Fibroblast of lung (primary cell): Measurements from ENCODE around the gene GON4L.

Source experiments
- CTCF ChIP-seq, 2 donors: IDR thresholded peaks in 1 of 2; conservative IDR thresholded peaks in 1 of 2; 1 replicate in 1 of 2; 2 replicates in 1 of 2; pipeline ENCODE4 v1.5.1; 2011 to 2012; ENCODE audit warnings: low read length in 2 of 2, control low read depth in 1 of 2, inconsistent platforms in 1 of 2, low read depth in 1 of 2, mild to moderate bottlenecking in 1 of 2
- EZH2 ChIP-seq: IDR thresholded peaks from 2 replicates; pipeline ENCODE4 v1.5.1; 2012; ENCODE audit warnings: low read length, control low read depth, mild to moderate bottlenecking; ENCODE audit errors: missing control alignments

DNA sequence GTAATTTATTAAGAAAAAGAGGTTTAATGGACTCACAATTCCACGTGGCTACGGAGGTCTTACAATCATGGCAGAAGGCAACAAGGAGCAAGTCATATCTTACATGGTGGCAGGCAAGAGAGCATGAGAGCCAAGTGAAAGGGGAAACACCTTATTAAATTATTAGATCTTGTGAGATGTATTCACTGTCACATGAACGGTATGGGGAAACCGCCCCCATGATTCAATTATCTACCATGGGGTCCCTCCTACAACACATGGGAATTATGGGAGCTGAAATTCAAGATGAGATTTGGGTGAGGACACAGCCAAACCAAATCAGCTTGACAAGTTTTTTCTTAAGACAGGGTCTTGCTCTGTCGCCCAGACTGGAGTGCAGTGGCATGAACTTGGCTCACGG lies 153.8 kb downstream of the GON4L start:
- TF ChIP-seq CTCF (conservative IDR thresholded peaks at IDR 0.05 in 1 of 2, IDR thresholded peaks at IDR 0.05 in 1 of 2; ENCODE audit: low read depth in 1 of 2, low read length in 2 of 2) (no peak), EZH2 (no peak)
